HG03521 (cell line): ENCODE results near the gene ILRUN.
"Not testable (repeated sequence)": the region's sequence is repeated elsewhere in the genome, so short reads cannot be mapped to it uniquely, and the experiment has no call there.

Experiments used
- ATAC-seq: cut with Tn5 transposase; IDR thresholded peaks from one replicate; pipeline ENCODE4 v1.9.1; 2021; ENCODE audit warnings: mild to moderate bottlenecking, moderate library complexity; ENCODE audit not compliant: unreplicated experiment

Gene ILRUN

GRCh38 chr6:34697904-34698559, 1.5 kb upstream of the ILRUN start:
- no peak for ATAC-seq

- ATAC-seq, result no peak
Observed at GRCh38 chr6:34697544-34697836, 923 bp upstream of the ILRUN start.

GRCh38 chr6:34696189-34696738, 303 bp downstream of the ILRUN start:
- ATAC-seq, result peak; percentile 20

- no peak for ATAC-seq
Observed at GRCh38 chr6:34695729-34696188, 808 bp downstream of the ILRUN start.

- no peak for ATAC-seq
Observed at GRCh38 chr6:34692280-34692679, 4.3 kb downstream of the ILRUN start.

- ATAC-seq, result no peak
Observed at GRCh38 chr6:34689742-34690141, 6.8 kb downstream of the ILRUN start.

- no peak for ATAC-seq
Observed at GRCh38 chr6:34688956-34689355, 7.6 kb downstream of the ILRUN start.

GRCh38 chr6:34684919-34685318, 11.6 kb downstream of the ILRUN start:
- ATAC-seq, result no peak

GRCh38 chr6:34684364-34684763, 12.2 kb downstream of the ILRUN start:
- ATAC-seq, result no peak

- no peak for ATAC-seq
Observed at GRCh38 chr6:34680802-34681515, 15.6 kb downstream of the ILRUN start.

- not testable (repeated sequence) for ATAC-seq
Observed at GRCh38 chr6:34680313-34680712, 16.3 kb downstream of the ILRUN start.

GRCh38 chr6:34679552-34680253, 16.9 kb downstream of the ILRUN start:
- ATAC-seq, result no peak

GRCh38 chr6:34676140-34676539, 20.4 kb downstream of the ILRUN start:
- no peak for ATAC-seq

- not testable (repeated sequence) for ATAC-seq
Observed at GRCh38 chr6:34674930-34675329, 21.6 kb downstream of the ILRUN start.

- ATAC-seq, result no peak
Observed at GRCh38 chr6:34674268-34674639, 22.3 kb downstream of the ILRUN start.

- no peak for ATAC-seq
Observed at GRCh38 chr6:34673064-34673463, 23.5 kb downstream of the ILRUN start.

- no peak for ATAC-seq
Observed at GRCh38 chr6:34672657-34673043, 23.9 kb downstream of the ILRUN start.

- ATAC-seq, result peak; percentile 74
Observed at GRCh38 chr6:34671801-34672656, 24.5 kb downstream of the ILRUN start.

- no peak for ATAC-seq
Observed at GRCh38 chr6:34671367-34671766, 25.2 kb downstream of the ILRUN start.

GRCh38 chr6:34668799-34669198, 27.8 kb downstream of the ILRUN start:
- not testable (repeated sequence) for ATAC-seq
